Stimulated activated CD8-positive, alpha-beta memory T cell treated with anti-CD3 and anti-CD28 coated beads, Interleukin-15, amount 100 ng/mL, for 1 hour (primary cell): ENCODE results near the gene DMAC2.
"Not testable (repeated sequence)": the region's sequence is repeated elsewhere in the genome, so short reads cannot be mapped to it uniquely, and the experiment has no call there.

Experiments used
- DNase-seq: peaks from one replicate; pipeline ENCODE4 v3.0.0-alpha.2; 2020; ENCODE audit warnings: low read depth

The DMAC2 gene

GRCh38 chr19:41442473-41443355, 3.0 kb upstream of the DMAC2 start, which contains the start of gene ERICH4:
ERICH4 (plus strand) TSS chr19:41443156; CDS start chr19:41443170, 14 bp downstream.
- no peak for DNase-seq

- no peak for DNase-seq
Measured at GRCh38 chr19:41441321-41441945, 1.7 kb upstream of the DMAC2 start.

GRCh38 chr19:41437944-41438574, 1.7 kb downstream of the DMAC2 start:
- no peak for DNase-seq

DNA sequence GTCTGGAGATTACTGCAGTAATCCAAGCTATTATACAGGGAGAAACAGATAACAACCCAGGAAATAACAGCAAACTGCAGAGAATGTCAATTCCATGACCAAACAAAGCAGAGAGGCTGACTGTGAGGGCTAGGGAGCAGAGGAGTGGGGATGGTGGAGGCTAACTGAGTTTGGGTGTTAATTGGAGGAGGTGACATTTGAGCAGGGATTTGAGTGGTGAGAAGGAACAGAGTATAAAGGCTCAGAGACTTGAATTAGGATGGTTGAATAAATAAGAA, 3.1 kb downstream of the DMAC2 start:
- DNase-seq, result no peak

DNA sequence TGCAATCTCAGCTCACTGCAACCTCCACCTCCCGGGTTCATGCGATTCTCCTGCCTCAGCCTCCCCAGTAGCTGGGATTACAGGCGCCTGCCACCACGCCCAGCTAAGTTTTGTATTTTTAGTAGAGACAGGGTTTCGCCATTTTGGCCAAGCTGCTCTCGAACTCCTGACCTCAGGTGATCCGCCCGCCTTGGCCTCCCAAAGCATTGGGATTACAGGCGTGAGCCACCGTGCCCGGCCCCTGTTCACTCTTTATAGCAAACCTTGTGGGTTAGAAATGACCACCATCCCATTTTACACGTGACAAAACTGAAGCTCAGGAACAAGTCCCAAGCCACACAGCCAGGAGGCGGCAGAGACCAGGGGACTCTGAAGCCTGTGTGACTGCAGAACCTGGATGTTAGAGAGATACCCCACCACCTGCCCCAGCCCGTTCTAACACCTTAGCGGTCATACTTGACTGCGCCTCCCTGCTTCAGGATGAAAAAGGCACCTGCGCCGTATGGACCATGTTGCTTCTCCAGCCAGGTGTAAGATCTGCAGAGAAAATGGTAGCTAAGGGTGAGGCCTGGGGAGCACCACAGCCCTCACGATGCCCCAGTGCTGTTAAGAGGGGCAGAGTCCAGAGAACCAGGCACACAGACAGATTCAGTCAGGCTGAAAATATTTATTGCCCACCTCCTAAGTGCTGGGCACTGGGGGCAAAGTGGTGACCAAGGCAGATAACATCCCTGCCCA, 3.6 kb downstream of the DMAC2 start:
- DNase-seq, result no peak

- DNase-seq, result not testable (repeated sequence)
Measured at GRCh38 chr19:41435376-41435775, 4.3 kb downstream of the DMAC2 start.

- no peak for DNase-seq
Measured at GRCh38 chr19:41434450-41434849, 5.3 kb downstream of the DMAC2 start.

GRCh38 chr19:41433171-41433570, 6.5 kb downstream of the DMAC2 start:
- no peak for DNase-seq

GRCh38 chr19:41431426-41432386, 8.0 kb downstream of the DMAC2 start:
- DNase-seq, result no peak

DNA sequence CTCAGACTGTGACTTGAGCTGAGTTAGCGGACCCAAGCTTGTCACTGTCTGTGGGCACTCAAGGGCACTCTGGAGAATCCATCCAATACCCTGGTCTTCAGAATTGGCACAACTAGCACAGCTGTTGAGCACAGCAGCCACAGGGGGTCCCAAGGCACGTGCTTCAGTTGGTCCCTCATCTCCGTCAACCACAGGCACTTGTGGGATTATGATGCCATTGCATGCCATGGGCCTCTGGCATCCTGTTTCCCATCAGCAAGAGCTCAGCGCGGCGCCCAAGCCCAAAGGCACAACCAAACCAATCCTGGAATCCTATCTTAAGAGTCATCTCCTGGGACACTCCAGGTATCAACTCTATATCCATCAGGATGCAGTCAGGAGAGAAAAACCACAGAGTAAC, 8.8 kb downstream of the DMAC2 start:
- no peak for DNase-seq

DNA sequence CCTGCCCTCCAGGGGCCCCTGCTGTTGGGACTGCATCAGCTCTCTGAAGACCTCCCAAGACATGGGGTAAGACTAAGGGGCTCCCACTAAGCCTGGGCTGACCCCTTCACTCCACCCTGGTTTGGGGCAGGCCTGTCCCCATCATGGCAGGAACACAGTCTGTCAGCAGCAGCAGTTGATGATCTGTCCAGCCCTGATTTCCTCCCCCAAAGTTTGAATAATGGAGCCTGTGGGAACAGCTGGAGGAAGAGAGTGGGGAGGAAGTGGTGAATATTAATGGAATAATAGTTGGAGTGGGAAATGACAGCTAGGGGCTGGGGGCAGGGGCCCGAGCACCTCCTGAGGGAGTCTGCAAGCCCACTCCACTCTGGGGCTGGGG, 11.2 kb downstream of the DMAC2 start:
- DNase-seq, result no peak

GRCh38 chr19:41427647-41428480, 11.8 kb downstream of the DMAC2 start:
- DNase-seq, result no peak

DNA sequence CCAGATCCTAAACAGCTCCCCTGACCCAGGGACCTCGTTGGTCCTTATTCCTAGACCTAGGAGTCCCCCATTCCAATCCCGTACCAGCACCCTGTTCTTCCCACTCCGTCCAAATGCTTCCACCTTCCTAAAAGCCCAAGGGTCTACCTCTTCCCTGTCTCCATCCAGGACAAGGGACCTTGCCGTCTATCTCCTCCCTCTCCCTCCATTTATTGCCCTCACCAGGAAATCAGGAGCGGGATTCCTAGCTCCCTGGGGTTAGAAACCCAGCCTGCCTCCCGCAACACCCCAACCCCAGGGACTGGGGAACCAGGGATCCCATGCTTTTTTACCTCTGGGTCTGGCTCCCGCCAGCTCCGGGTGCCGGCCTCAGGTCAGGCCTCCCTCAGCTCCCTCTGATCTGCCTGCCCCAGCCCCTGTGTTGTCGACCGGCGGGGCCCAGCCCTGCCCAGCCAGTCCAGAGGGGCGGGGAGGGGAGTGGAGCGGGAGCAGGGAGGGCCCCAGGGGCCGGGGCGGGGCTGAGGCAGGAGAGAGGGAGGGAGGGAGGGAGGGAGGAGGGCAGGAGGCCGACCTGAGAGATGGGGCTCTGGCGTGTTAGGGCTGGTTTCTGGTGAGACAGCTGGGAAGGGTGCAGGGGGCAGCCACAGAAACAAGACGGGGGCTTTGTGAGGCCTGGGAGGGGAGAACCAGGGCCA, 12.6 kb downstream of the DMAC2 start, which contains the start of gene B3GNT8:
TSS of gene B3GNT8 (minus strand) at position 423 of the 695 bp plus-strand sequence. CDS start 596 bp downstream, outside the sequence.
- DNase-seq, result no peak

DNA sequence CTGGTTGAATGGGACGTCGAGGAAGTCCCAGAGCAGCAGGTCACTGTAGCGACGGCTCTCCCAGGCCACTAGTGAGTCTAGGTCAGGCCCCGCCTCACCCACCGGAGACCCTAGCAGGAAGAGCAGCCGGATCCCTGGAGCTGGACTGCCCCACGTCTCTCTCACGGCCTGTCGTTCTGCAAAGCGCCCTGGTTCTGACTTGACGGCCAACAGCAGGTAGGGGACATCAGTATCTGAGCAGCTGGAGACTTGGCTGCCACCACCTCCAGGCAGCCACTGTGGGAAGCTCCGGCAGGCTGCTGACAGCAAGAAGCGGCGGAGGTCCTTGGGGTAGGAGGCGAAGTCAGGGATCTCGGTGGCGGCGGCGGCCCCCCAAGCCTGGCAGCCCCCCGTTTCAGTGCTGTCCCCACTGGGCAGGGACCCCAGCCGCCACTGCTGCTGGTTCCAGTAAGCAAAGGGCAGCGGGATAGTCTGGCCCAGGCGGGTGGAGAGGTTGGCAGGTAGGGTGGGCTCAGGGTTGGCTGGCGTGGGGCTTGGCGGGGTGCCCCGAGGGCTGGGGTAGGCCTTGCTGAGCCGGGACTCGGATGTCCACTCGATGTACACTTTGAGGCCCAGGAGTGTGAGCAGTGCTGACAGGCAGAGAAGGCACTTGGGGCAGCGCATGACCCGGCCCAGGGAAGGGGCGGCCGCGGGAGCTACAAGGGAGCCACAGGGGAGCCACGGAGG, 13.4 kb downstream of the DMAC2 start:
- DNase-seq, result no peak

- no peak for DNase-seq
Measured at GRCh38 chr19:41425174-41426115, 14.3 kb downstream of the DMAC2 start.

DNA sequence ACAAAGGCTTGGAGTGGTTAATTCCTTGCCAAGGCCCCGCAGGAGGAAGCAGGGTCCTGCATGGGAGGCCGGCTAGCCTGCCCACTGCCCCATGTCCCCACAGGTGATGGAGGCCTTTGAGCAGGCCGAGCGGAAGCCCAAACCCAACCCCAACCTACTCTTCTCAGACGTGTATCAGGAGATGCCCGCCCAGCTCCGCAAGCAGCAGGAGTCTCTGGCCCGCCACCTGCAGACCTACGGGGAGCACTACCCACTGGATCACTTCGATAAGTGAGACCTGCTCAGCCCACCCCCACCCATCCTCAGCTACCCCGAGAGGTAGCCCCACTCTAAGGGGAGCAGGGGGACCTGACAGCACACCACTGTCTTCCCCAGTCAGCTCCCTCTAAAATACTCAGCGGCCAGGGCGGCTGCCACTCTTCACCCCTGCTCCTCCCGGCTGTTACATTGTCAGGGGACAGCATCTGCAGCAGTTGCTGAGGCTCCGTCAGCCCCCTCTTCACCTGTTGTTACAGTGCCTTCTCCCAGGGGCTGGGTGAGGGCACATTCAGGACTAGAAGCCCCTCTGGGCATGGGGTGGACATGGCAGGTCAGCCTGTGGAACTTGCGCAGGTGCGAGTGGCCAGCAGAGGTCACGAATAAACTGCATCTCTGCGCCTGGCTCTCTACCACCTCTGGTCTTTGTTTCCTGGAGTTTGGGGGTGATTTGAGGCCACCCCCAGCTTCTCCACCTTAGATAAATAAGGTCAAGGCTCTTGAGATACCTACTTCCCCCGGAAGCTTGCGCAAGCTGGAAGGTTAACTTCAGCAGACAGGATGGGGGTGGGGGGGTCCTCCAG, 15.2 kb downstream of the DMAC2 start:
- no peak for DNase-seq

- DNase-seq, result no peak
Measured at GRCh38 chr19:41422955-41423354, 16.8 kb downstream of the DMAC2 start.
